Activated CD8-positive, alpha-beta T cell treated with anti-CD3 and anti-CD28 coated beads for 36 hours (primary cell): Measurements from ENCODE around the gene MITF. TPM values are rescaled to one million over a fixed set of nuclear protein-coding genes. Genes with fewer than 3 reads are reported as not detected.

ENCODE experiments used
- ATAC-seq: fragments of 200-7000 bp; cut with Tn5 transposase; one replicate; pipeline ENCODE4 v1.10.0; 2021; ENCODE audit warnings: mild to moderate bottlenecking, moderate library complexity
- CTCF ChIA-PET: fragments of 350-600 bp; sonication (Branson Sonifier 250); formaldehyde crosslinking; loops from one replicate; lab custom pipeline; 2021; ENCODE audit warnings: antibody characterized with exemption; lab: Charles Lee
- POLR2A ChIA-PET: fragments of 350-600 bp; sonication (Branson Sonifier 250); formaldehyde crosslinking; loops from one replicate; lab custom pipeline; 2021; ENCODE audit warnings: antibody characterized with exemption; lab: Charles Lee
- DNase-seq: peaks from one replicate; pipeline ENCODE4 v3.0.0-alpha.2; 2020
- H3K27ac Mint-ChIP-seq: one replicate; pipeline ENCODE4 v1.8.0; 2021; ENCODE audit warnings: mild to moderate bottlenecking, mixed read lengths
- H3K27me3 Mint-ChIP-seq: one replicate; pipeline ENCODE4 v1.8.0; 2021; ENCODE audit warnings: mixed read lengths
- H3K36me3 Mint-ChIP-seq: one replicate; pipeline ENCODE4 v1.8.0; 2021; ENCODE audit warnings: low read depth, mixed read lengths
- H3K4me1 Mint-ChIP-seq: one replicate; pipeline ENCODE4 v1.8.0; 2021; ENCODE audit warnings: low read depth, mixed read lengths
- H3K4me3 Mint-ChIP-seq: one replicate; pipeline ENCODE4 v1.8.0; 2021; ENCODE audit warnings: mild to moderate bottlenecking, moderate library complexity, mixed read lengths
- H3K9me3 Mint-ChIP-seq: one replicate; pipeline ENCODE4 v1.8.0; 2021; ENCODE audit warnings: mixed read lengths
- CTCF ChIP-seq: fragments of 200-600 bp; IDR thresholded peaks from one replicate; pipeline ENCODE4 v1.8.0; 2022; ENCODE audit warnings: antibody characterized with exemption, mild to moderate bottlenecking
- intact Hi-C: fragments of 100-400 bp; cut with micrococcal nuclease; formaldehyde crosslinking; loops from one replicate; pipeline ENCODE4 v1.10.0; 2022
- total RNA-seq, 2 experiments: library from RNA; stranded (reverse); gene quantifications; one replicate each; pipeline ENCODE4 v1.2.3, GENCODE V29; 2021

The MITF gene
- total RNA-seq, 2 experiments from 2014 or later: not detected

GRCh38 chr3:69725994-69726571, 13.2 kb upstream of the MITF start:
- Mint-ChIP-seq H3K4me3 (no peak overlapping the region), H3K4me1 (no peaks in the 10 kb centered on the region), H3K9me3 (no peaks in the 10 kb centered on the region), H3K36me3 (no peaks in the 10 kb centered on the region), H3K27me3 (peaks cover 1% of the 10 kb centered on the region), H3K27ac (no peak overlapping the region)
- ATAC-seq (no peak), DNase-seq (no peak)
- TF ChIP-seq CTCF: no peak
- POLR2A ChIA-PET: no interaction called here
- CTCF ChIA-PET: no interaction called here
- intact Hi-C loops: no loop called here

- H3K4me1 Mint-ChIP-seq: no peaks in the 10 kb centered on the region
- POLR2A ChIA-PET: no interaction called here
- H3K27ac Mint-ChIP-seq: no peak overlapping the region
- no peaks in the 10 kb centered on the region for H3K36me3 Mint-ChIP-seq
- ATAC-seq (no peak), DNase-seq (no peak)
- no peak for TF ChIP-seq CTCF
- no peaks in the 10 kb centered on the region for H3K9me3 Mint-ChIP-seq
- H3K4me3 Mint-ChIP-seq: no peak overlapping the region
- intact Hi-C loops: no loop called here
- CTCF ChIA-PET: no interaction called here
- H3K27me3 Mint-ChIP-seq: peaks cover 4% of the 10 kb centered on the region
Observed at GRCh38 chr3:69729147-69729919, 9.9 kb upstream of the MITF start.

GRCh38 chr3:69731080-69731479, 8.2 kb upstream of the MITF start:
- Mint-ChIP-seq H3K9me3 (no peaks in the 10 kb centered on the region), H3K36me3 (no peaks in the 10 kb centered on the region), H3K4me1 (no peaks in the 10 kb centered on the region), H3K27me3 (peaks cover 7% of the 10 kb centered on the region), H3K4me3 (no peak overlapping the region), H3K27ac (no peak overlapping the region)
- ATAC-seq (no peak), DNase-seq (no peak)
- ChIA-PET POLR2A (no interaction called here), CTCF (no interaction called here)
- intact Hi-C loops: no loop called here
- TF ChIP-seq CTCF: no peak

GRCh38 chr3:69735893-69736292, 3.4 kb upstream of the MITF start:
- Mint-ChIP-seq H3K9me3 (no peaks in the 10 kb centered on the region), H3K27ac (no peak overlapping the region), H3K4me1 (peaks cover 10% of the 10 kb centered on the region), H3K36me3 (no peaks in the 10 kb centered on the region), H3K4me3 (no peak overlapping the region), H3K27me3 (peaks cover 41% of the 10 kb centered on the region)
- TF ChIP-seq CTCF: no peak
- ChIA-PET POLR2A (interaction anchor here (0.6 kb wide), 1 partner anchor 65 kb away, joined by 3 read pairs; no protein-coding TSS in a partner anchor), CTCF (interaction anchor here (0.7 kb wide), 1 partner anchor 46 kb away, joined by 4 read pairs; no protein-coding TSS in a partner anchor)
- no peak for DNase-seq
- intact Hi-C loops: no loop called here
- no peak for ATAC-seq

- peaks cover 54% of the 10 kb centered on the region for H3K27me3 Mint-ChIP-seq
- no peak for DNase-seq
- ChIA-PET CTCF (no interaction called here), POLR2A (no interaction called here)
- TF ChIP-seq CTCF: no peak
- peaks cover 10% of the 10 kb centered on the region for H3K4me1 Mint-ChIP-seq
- intact Hi-C loops: no loop called here
- no peak overlapping the region for H3K4me3 Mint-ChIP-seq
- no peak overlapping the region for H3K27ac Mint-ChIP-seq
- no peaks in the 10 kb centered on the region for H3K9me3 Mint-ChIP-seq
- H3K36me3 Mint-ChIP-seq: no peaks in the 10 kb centered on the region
- no peak for ATAC-seq
Observed at GRCh38 chr3:69737392-69737791, 1.9 kb upstream of the MITF start.
